WTC11 (cell line): ENCODE measurements around the gene ZNF488. TPM values are rescaled to one million over a fixed set of nuclear protein-coding genes. Genes with fewer than 3 reads are reported as not detected.

Experiments
- ATAC-seq: fragments of 200-7000 bp; cut with Tn5 transposase; 2 replicates; pipeline ENCODE4 v1.10.0; 2021; ENCODE audit warnings: mild to moderate bottlenecking, moderate library complexity
- CTCF ChIA-PET: fragments of 300-600 bp; sonication (Branson Sonifier 250); formaldehyde crosslinking; loops from one replicate; lab custom pipeline; 2021; ENCODE audit warnings: antibody characterized with exemption; lab: Charles Lee
- POLR2A ChIA-PET: fragments of 350-600 bp; sonication (Branson Sonifier 250); formaldehyde crosslinking; loops from one replicate; lab custom pipeline; 2021; ENCODE audit warnings: antibody characterized with exemption; lab: Charles Lee
- DNase-seq: peaks from one replicate; pipeline ENCODE4 v3.0.0; 2021; ENCODE audit warnings: low spot score
- H3K27ac Mint-ChIP-seq: 2 replicates; pipeline ENCODE4 v1.8.0; 2021; ENCODE audit warnings: mixed read lengths
- H3K27me3 Mint-ChIP-seq: 2 replicates; pipeline ENCODE4 v1.8.0; 2021; ENCODE audit warnings: low read depth, mild to moderate bottlenecking, moderate library complexity, mixed read lengths
- H3K36me3 Mint-ChIP-seq: 2 replicates; pipeline ENCODE4 v1.8.0; 2021; ENCODE audit warnings: mixed read lengths
- H3K4me1 Mint-ChIP-seq: 2 replicates; pipeline ENCODE4 v1.8.0; 2022; ENCODE audit warnings: mixed read lengths
- H3K4me3 Mint-ChIP-seq: 2 replicates; pipeline ENCODE4 v1.8.0; 2021; ENCODE audit warnings: mild to moderate bottlenecking, moderate library complexity, mixed read lengths
- H3K9me3 Mint-ChIP-seq: 2 replicates; pipeline ENCODE4 v1.8.0; 2021; ENCODE audit warnings: mixed read lengths
- ATF6 ChIP-seq: sonication (generic); formaldehyde crosslinking; IDR thresholded peaks from 2 replicates; pipeline ENCODE4 v1.8.1; 2023; ENCODE audit warnings: mild to moderate bottlenecking, missing genetic modification reagents
- CBFB ChIP-seq: sonication (generic); formaldehyde crosslinking; IDR thresholded peaks from 2 replicates; pipeline ENCODE4 v1.8.1; 2022; ENCODE audit warnings: mild to moderate bottlenecking, low read depth, missing genetic modification reagents
- CREM ChIP-seq: sonication (generic); formaldehyde crosslinking; IDR thresholded peaks from 2 replicates; pipeline ENCODE4 v1.8.1; 2022; ENCODE audit warnings: mild to moderate bottlenecking, missing genetic modification reagents, moderate library complexity
- ELF4 ChIP-seq: sonication (generic); formaldehyde crosslinking; IDR thresholded peaks from 2 replicates; pipeline ENCODE4 v1.8.1; 2022; ENCODE audit warnings: low read depth, mild to moderate bottlenecking, moderate library complexity, missing genetic modification reagents
- HMGXB4 ChIP-seq: sonication (generic); formaldehyde crosslinking; IDR thresholded peaks from 2 replicates; pipeline ENCODE4 v1.8.1; 2023; ENCODE audit warnings: mild to moderate bottlenecking, moderate library complexity, missing genetic modification reagents
- MXD4 ChIP-seq: fragments of 250-450 bp; sonication (Bioruptor Pico); IDR thresholded peaks from 2 replicates; pipeline ENCODE4 v1.8.0; 2021; ENCODE audit warnings: mild to moderate bottlenecking, moderate library complexity, borderline replicate concordance
- NR2C2 ChIP-seq: sonication (generic); formaldehyde crosslinking; IDR thresholded peaks from 2 replicates; pipeline ENCODE4 v1.8.0; 2022; ENCODE audit warnings: mild to moderate bottlenecking, missing genetic modification reagents
- PRRX2 ChIP-seq: fragments of 250-450 bp; sonication (Bioruptor Pico); IDR thresholded peaks from 2 replicates; pipeline ENCODE4 v1.8.0; 2021; ENCODE audit warnings: mild to moderate bottlenecking
- SMAD4 ChIP-seq: sonication (generic); formaldehyde crosslinking; IDR thresholded peaks from 2 replicates; pipeline ENCODE4 v1.8.0; 2022; ENCODE audit warnings: mild to moderate bottlenecking, missing genetic modification reagents
- TCF7 ChIP-seq: sonication (generic); formaldehyde crosslinking; IDR thresholded peaks from 2 replicates; pipeline ENCODE4 v1.8.0; 2022; ENCODE audit warnings: mild to moderate bottlenecking, low read depth, missing genetic modification reagents, moderate library complexity
- TEAD4 ChIP-seq: sonication (generic); formaldehyde crosslinking; IDR thresholded peaks from 2 replicates; pipeline ENCODE4 v1.8.0; 2022; ENCODE audit warnings: mild to moderate bottlenecking, missing genetic modification reagents
- USF1 ChIP-seq: sonication (generic); formaldehyde crosslinking; IDR thresholded peaks from 2 replicates; pipeline ENCODE4 v1.8.0; 2022; ENCODE audit warnings: mild to moderate bottlenecking, missing genetic modification reagents
- ZNF232 ChIP-seq: sonication (generic); formaldehyde crosslinking; IDR thresholded peaks from 2 replicates; pipeline ENCODE4 v1.8.0; 2022; ENCODE audit warnings: mild to moderate bottlenecking, missing genetic modification reagents
- ZNF416 ChIP-seq: fragments of 250-450 bp; sonication (Bioruptor Pico); IDR thresholded peaks from 2 replicates; pipeline ENCODE4 v1.9.0; 2021; ENCODE audit warnings: mild to moderate bottlenecking, inconsistent platforms
- total RNA-seq: library from RNA; stranded (reverse); gene quantifications from 3 replicates; pipeline ENCODE4 v1.2.3, GENCODE V29; 2021
- TF ChIP-seq, protein P1 (sequence below): sonication (generic); formaldehyde crosslinking; IDR thresholded peaks from 2 replicates; pipeline ENCODE4 v1.8.1; 2023; ENCODE audit warnings: mild to moderate bottlenecking, missing genetic modification reagents, borderline replicate concordance
- TF ChIP-seq, protein P2 (sequence below): sonication (generic); formaldehyde crosslinking; IDR thresholded peaks from 2 replicates; pipeline ENCODE4 v1.8.0; 2022; ENCODE audit warnings: mild to moderate bottlenecking, missing genetic modification reagents
- TF ChIP-seq, protein P3 (sequence below): sonication (generic); formaldehyde crosslinking; IDR thresholded peaks from 2 replicates; pipeline ENCODE4 v1.8.1; 2022; ENCODE audit warnings: mild to moderate bottlenecking, moderate library complexity, missing genetic modification reagents

Gene ZNF488
- total RNA-seq, 1 experiment from 2014 or later: 8.7 TPM

DNA sequence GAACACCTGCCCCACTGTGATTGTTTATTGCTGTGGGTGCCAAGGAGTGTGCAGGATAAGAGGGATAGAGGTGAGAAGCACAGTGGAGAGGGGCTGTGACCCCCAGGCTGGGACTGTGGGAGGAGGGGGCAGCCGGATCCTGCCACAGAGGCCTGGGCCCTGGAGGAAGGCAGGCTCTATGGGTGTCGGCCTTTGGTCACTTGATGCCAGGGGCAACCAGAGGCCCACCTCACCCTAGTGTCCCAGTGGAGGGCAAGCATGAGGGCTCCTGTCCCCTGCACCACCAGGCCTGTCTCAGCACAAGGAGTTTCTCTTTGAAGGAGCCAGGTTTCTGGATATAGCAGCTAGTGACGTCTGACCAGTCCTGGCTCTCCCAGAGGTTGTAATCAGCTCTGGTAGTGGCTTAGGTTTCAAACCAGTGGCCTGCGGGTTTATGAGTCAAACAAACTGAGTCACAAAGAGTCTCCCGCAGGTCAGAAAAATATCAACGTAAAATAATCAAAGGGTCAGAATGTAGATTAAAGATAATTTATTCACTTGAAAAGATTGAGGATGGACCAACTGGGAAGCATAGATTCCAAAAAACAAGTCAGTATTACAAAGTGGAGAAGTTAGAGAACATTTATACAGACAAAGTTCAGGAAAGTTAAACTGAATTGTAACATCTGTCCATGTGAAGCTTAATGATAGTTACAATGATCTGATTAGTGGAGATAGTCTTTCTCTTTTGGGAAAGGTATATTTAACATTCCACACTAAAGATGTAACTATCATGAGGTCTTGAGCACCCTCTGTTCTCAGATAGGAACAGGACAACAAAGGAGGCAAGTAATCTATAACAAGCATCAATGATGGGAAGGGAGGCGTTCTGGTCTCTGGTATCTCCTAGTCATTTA lies 37.2 kb upstream of the ZNF488 start:
- Mint-ChIP-seq H3K4me1 (peaks cover 19% of the 10 kb centered on the region), H3K27me3 (no peaks in the 10 kb centered on the region), H3K36me3 (no peaks in the 10 kb centered on the region), H3K27ac (no peak overlapping the region), H3K9me3 (peaks cover 6% of the 10 kb centered on the region), H3K4me3 (no peak overlapping the region)
- DNase-seq: no peak
- POLR2A ChIA-PET: no interaction called here
- ATAC-seq: no peak
- TF ChIP-seq ZNF416 (CRISPR knock-in tag) (no peak), ATF6 (CRISPR knock-in tag) (no peak), CBFB (CRISPR knock-in tag) (no peak), NR2C2 (CRISPR knock-in tag) (no peak), CREM (CRISPR knock-in tag) (no peak), USF1 (no peak), SMAD4 (CRISPR knock-in tag) (no peak), MXD4 (CRISPR knock-in tag) (no peak), ZNF232 (CRISPR knock-in tag) (no peak)
- TF ChIP-seq, protein P1, sequence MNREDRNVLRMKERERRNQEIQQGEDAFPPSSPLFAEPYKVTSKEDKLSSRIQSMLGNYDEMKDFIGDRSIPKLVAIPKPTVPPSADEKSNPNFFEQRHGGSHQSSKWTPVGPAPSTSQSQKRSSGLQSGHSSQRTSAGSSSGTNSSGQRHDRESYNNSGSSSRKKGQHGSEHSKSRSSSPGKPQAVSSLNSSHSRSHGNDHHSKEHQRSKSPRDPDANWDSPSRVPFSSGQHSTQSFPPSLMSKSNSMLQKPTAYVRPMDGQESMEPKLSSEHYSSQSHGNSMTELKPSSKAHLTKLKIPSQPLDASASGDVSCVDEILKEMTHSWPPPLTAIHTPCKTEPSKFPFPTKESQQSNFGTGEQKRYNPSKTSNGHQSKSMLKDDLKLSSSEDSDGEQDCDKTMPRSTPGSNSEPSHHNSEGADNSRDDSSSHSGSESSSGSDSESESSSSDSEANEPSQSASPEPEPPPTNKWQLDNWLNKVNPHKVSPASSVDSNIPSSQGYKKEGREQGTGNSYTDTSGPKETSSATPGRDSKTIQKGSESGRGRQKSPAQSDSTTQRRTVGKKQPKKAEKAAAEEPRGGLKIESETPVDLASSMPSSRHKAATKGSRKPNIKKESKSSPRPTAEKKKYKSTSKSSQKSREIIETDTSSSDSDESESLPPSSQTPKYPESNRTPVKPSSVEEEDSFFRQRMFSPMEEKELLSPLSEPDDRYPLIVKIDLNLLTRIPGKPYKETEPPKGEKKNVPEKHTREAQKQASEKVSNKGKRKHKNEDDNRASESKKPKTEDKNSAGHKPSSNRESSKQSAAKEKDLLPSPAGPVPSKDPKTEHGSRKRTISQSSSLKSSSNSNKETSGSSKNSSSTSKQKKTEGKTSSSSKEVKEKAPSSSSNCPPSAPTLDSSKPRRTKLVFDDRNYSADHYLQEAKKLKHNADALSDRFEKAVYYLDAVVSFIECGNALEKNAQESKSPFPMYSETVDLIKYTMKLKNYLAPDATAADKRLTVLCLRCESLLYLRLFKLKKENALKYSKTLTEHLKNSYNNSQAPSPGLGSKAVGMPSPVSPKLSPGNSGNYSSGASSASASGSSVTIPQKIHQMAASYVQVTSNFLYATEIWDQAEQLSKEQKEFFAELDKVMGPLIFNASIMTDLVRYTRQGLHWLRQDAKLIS (CRISPR knock-in tag): no peak
- TF ChIP-seq, protein P2, sequence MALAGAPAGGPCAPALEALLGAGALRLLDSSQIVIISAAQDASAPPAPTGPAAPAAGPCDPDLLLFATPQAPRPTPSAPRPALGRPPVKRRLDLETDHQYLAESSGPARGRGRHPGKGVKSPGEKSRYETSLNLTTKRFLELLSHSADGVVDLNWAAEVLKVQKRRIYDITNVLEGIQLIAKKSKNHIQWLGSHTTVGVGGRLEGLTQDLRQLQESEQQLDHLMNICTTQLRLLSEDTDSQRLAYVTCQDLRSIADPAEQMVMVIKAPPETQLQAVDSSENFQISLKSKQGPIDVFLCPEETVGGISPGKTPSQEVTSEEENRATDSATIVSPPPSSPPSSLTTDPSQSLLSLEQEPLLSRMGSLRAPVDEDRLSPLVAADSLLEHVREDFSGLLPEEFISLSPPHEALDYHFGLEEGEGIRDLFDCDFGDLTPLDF (CRISPR knock-in tag): no peak
- CTCF ChIA-PET: no interaction called here

DNA sequence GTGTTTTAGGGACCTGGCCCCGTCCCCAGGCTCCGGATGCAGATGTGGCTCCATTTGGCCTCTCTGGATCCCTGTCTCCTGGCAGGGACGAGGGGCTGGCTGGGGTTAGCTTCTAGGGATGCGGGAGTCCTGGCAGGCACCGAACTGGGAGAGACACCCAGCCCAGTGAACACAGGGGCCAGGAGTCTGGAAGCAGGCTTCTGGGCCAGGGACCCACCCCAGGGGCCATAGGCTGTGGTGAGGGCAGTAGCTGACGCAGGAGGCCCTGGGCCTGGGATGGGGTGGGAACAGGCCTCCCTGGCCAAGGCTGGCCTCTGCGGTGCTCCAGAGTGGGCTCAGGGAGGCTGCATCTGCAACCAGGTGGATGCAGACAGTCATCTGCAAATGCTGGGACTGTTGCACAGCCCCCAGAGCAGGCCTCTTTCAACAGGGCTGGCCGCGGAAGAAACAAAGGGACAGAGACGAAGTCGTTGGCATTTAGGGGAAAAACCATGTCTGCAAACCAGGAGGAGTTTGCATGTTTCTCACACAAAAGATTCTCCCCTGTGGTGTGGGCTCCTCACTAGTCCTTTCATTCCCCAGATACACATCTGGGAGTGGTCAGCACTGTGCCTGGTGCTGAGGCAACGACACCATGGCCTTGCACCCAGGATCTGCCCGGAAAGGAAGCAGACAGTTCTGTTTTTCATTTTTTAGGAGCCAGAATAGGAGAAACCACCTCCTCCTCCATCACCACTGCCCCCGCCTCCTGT lies 36.4 kb upstream of the ZNF488 start:
- ATAC-seq: peak; percentile 51
- no peaks in the 10 kb centered on the region for H3K27me3 Mint-ChIP-seq

GRCh38 chr10:47419421-47419820 lies 35.3 kb upstream of the ZNF488 start:
- no peaks in the 10 kb centered on the region for H3K9me3 Mint-ChIP-seq
- peaks cover 19% of the 10 kb centered on the region for H3K4me1 Mint-ChIP-seq
- POLR2A ChIA-PET: no interaction called here
- H3K27me3 Mint-ChIP-seq: no peaks in the 10 kb centered on the region
- ATAC-seq (no peak), DNase-seq (no peak)
- H3K27ac Mint-ChIP-seq: no peak overlapping the region
- H3K36me3 Mint-ChIP-seq: no peaks in the 10 kb centered on the region
- CTCF ChIA-PET: no interaction called here
- TF ChIP-seq HMGXB4 (CRISPR knock-in tag) (no peak), TCF7 (CRISPR knock-in tag) (no peak)
- TF ChIP-seq, protein P3, sequence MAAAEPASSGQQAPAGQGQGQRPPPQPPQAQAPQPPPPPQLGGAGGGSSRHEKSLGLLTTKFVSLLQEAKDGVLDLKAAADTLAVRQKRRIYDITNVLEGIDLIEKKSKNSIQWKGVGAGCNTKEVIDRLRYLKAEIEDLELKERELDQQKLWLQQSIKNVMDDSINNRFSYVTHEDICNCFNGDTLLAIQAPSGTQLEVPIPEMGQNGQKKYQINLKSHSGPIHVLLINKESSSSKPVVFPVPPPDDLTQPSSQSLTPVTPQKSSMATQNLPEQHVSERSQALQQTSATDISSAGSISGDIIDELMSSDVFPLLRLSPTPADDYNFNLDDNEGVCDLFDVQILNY (CRISPR knock-in tag): no peak
- no peak overlapping the region for H3K4me3 Mint-ChIP-seq

More for the DNA sequence above, 36.4 kb upstream of the ZNF488 start:
- POLR2A ChIA-PET: no interaction called here
- Mint-ChIP-seq H3K27ac (no peak overlapping the region), H3K9me3 (peaks cover 5% of the 10 kb centered on the region), H3K36me3 (no peaks in the 10 kb centered on the region), H3K4me1 (peaks cover 19% of the 10 kb centered on the region), H3K4me3 (no peak overlapping the region)
- CTCF ChIA-PET: no interaction called here
- TF ChIP-seq TEAD4: no peak
- no peak for TF ChIP-seq TCF7 (CRISPR knock-in tag)
- TF ChIP-seq PRRX2 (CRISPR knock-in tag): no peak
- no peak for TF ChIP-seq ELF4
- no peak for DNase-seq
